HG02610 (cell line): Measurements from ENCODE around the gene TEX14.
A peak's percentile ranks its signal among the peaks of the same experiment; 100 is the strongest.

ENCODE experiments used
- ATAC-seq: cut with Tn5 transposase; IDR thresholded peaks from one replicate; pipeline ENCODE4 v1.9.1; 2021; ENCODE audit warnings: mild to moderate bottlenecking, moderate library complexity; ENCODE audit not compliant: unreplicated experiment

TEX14 gene, protein sequence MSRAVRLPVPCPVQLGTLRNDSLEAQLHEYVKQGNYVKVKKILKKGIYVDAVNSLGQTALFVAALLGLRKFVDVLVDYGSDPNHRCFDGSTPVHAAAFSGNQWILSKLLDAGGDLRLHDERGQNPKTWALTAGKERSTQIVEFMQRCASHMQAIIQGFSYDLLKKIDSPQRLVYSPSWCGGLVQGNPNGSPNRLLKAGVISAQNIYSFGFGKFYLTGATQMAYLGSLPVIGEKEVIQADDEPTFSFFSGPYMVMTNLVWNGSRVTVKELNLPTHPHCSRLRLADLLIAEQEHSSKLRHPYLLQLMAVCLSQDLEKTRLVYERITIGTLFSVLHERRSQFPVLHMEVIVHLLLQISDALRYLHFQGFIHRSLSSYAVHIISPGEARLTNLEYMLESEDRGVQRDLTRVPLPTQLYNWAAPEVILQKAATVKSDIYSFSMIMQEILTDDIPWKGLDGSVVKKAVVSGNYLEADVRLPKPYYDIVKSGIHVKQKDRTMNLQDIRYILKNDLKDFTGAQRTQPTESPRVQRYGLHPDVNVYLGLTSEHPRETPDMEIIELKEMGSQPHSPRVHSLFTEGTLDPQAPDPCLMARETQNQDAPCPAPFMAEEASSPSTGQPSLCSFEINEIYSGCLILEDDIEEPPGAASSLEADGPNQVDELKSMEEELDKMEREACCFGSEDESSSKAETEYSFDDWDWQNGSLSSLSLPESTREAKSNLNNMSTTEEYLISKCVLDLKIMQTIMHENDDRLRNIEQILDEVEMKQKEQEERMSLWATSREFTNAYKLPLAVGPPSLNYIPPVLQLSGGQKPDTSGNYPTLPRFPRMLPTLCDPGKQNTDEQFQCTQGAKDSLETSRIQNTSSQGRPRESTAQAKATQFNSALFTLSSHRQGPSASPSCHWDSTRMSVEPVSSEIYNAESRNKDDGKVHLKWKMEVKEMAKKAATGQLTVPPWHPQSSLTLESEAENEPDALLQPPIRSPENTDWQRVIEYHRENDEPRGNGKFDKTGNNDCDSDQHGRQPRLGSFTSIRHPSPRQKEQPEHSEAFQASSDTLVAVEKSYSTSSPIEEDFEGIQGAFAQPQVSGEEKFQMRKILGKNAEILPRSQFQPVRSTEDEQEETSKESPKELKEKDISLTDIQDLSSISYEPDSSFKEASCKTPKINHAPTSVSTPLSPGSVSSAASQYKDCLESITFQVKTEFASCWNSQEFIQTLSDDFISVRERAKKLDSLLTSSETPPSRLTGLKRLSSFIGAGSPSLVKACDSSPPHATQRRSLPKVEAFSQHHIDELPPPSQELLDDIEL (N-terminal part only)

DNA sequence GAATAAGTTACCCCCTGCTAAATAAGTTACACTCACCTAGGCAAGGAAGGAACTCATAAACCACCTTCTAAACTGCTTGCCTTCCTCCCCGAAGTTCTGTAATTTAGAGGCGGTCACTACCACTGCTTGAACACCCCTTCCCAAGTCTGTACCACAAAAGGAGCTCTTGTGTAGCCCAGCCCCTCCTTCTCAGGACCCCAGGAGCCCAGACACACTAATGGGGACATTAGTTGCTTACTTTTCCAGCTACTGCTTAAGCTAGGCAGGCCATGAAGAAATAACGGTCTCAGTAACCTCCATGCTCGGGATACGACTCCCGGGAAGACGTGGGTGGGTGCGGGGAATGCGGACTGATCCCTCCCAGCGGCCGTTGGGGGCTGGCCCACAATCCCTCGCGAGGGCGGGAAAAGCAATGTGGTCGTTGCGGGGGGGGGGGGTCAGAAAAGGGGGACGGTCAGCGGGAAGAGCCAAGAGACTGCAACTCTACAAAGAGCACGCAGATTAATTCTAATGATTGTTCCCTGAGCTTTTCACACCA, at the start of gene TEX14:
TEX14 (minus strand) TSS at position 345 of the 538 bp plus-strand sequence. CDS start 40,044 bp downstream, outside the sequence.
- no peak for ATAC-seq

DNA sequence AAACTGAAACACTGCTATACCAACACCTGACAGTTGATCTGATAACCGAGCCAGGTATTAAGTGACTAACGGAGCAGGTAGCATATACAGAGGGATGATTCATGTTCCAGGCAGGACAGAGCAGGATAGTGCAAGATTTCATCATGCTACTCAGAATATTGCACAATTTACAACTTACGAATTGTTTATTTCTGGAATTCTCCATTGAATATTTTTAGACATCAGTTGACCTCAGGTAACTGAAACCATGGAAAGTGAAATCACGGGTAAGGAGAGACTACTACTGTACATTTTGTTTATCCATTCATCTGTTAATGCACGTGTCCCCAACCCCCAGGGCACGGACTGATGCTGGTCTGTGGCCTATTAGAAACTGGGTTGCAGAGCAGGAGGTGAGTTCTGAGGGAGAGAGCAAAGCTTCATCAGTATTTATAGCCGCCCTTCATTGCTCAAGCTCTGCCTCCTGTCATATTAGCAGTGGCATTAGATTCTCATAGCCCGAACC, 49.3 kb upstream of the TEX14 start:
- no peak for ATAC-seq

DNA sequence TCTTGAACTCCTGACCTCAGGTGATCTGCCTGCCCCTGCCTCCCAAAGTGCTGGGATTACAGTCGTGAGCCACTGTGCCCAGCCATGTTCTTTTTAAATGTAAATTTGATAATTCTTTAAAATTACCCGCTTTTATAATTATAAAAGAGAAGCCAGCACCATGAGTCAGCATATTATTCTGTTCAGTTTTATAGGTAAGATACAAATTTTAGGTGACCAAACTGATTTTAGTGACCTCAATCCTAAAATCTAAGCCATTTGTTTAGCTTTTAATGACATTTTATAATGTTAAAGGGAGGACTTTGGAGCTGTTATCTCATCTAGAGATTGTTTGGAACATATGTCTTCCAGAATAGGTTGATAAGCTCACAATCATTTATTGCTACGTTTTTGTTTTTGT, 43.0 kb upstream of the TEX14 start:
- no peak for ATAC-seq

DNA sequence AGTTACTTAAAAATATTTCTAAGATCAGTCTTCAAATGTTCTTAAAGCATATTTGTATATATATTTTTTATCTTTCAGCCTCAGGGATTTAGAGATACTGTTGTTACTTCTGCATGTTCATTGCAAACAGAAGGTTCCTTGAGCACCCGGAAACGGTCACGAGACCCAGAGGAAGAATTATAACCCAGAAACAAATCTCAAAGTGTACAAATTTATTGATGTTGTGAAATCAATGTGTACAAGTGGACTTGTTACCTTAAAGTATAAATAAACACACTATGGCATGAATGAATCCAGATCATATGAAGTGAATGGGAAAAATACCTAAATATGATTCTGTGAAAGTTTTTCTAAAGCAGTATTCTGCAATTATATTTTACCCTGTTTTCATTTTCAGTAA, 42.2 kb upstream of the TEX14 start:
- ATAC-seq = no peak

DNA sequence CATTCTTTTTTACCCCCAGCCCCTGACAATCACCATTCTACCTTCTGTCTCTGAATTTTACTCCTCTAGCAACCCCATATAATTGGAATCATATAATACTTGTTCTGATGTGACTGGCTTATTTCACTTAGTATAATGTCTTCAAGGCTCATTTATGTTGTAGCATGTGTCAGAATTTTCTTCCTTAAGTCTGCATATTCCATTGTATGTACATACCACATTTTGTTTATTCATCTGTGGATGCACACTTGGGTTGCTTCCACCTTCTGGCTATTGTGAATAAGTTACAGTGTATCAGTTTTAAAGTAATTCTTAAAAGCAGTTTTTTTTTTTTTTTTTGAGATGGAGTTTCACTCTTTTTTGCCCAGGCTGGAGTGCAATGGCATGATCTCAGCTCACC, 39.1 kb upstream of the TEX14 start:
- no peak for ATAC-seq

DNA sequence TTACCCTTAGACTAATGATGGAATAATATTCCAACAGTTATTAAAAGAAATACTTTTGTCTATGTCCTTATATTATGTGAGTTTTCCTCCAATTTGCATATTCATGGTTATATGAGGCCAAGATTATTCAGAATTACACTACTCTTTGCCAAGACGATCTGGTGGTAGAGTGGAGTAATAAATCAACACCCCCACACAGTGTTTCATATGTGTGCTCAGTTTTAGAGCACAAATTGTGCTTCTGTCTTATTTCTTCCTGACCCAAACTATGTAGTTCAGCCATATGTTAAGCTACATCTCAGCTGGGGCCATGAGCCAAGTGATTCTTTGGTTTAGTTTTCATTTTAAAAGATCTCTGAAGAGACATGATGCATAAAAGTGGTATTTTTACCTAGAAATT, 37.0 kb upstream of the TEX14 start:
- ATAC-seq = no peak

DNA sequence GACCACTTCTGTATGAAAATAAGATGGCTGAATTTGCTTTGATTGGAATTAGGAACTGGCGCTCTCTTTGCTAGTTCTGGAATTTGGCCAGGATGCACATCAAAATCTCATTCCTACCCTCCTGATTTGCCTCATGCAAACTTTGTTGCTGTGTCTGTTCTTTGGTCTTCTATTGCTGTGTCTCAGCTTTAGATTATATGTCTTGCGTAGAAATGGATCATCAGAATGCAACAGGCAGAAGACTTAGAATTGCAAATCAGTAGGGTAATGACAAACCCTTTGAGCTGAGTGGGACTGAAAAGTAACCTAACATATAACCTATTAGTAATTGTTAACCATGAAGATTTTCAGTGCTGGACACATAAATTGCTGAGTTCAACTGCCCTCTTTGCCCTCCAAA, 30.9 kb upstream of the TEX14 start:
- ATAC-seq = no peak

DNA sequence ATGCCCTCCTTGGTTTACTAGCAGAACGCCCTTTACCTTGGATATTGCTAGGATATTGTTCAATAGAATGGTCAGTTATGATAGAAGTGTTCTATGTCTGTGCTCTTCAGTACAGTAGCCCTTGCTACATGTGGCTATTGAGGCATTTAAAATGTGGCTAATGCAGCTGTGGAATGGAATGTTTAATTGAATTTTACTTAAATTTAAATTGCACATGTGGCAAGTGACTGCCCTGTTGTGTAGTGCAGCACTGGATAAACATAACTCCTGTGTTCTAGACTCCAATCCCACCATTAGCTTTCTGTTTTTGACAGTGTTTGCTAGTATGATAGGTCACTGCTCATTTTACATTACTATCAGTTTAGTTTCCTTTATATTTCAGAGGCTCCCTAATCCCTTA, 30.4 kb upstream of the TEX14 start:
- ATAC-seq = no peak

DNA sequence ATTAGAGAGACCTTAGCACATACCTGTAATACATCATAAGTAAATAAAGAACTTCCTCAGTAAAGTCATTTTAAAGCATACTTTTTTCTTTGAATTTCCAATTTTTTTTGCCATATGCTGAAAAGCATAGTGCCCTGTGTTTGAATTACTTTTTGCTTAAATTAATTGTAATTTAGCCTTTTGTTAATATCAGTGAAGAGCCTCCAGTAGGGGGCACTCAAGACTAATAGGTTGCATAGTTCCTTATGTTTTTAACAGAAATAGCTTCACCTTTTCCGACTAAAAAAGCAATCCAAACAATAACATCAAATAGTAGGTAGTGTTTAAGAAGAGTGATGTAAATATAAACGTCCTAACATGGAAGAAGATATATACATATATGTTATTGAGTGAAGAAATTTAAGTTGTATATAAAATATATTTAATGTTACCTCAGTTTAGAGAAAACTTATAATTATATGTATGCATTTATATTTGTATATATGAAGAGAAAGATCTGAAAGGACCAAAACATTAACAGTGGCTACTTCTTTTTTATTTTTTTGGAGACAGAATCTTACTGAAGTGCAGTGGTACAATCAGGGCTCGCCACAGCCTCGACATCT, 19.2 kb upstream of the TEX14 start:
- ATAC-seq = no peak

DNA sequence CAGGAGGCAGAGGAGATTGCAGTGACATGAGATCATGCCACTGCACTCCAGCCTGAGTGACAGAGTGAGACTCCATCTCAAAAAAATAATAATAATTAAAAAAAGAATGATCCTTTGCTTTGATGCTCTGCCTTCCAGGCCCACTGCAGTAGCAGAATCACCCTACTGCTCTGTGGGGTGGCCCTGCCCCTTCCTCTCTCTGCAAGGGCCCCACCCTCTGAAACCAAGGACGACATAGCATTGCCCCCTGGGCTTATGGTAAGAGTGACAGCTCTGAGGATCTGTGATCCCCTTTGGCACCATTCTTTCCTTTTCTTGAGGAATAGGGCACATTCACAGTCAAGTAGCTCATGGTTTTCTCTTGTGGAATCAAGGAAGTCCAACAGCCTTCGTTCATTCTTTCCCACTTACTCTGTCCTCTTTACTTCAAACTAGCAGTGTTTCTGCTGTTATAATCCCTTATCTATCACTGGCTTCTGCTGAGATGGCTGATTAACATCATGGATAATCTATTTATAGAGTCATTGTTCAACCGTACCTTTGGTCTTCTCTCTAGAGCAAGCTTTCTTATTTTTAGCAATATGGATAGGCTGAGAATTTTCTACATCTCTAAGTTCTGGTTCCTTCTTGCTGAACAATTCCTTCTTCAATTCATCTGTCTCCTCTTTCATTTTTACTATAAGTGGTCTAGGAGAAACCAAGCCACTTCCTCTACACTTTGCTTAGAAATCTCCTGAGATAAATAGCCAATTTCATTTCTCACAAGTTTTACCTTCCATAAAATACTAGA, 14.7 kb upstream of the TEX14 start:
- peak; percentile 38 for ATAC-seq

DNA sequence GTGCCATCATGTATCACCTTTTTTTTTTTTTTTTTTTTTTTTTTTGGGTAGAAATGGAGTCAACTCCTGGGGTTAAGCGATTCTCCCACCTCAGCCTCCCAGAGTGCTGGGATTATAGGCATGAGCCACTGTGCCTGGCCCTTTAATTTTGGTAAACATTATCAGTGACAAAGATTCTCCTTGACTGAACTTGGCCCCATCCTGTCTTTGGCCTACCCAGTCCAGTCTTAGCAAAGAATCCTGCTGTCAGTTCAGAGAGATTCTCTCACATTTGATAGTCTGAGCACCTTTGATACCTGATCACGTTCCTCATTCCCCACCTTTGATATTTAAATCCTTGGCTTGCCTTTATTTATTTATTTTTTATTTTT, 12.1 kb upstream of the TEX14 start:
- ATAC-seq = no peak

DNA sequence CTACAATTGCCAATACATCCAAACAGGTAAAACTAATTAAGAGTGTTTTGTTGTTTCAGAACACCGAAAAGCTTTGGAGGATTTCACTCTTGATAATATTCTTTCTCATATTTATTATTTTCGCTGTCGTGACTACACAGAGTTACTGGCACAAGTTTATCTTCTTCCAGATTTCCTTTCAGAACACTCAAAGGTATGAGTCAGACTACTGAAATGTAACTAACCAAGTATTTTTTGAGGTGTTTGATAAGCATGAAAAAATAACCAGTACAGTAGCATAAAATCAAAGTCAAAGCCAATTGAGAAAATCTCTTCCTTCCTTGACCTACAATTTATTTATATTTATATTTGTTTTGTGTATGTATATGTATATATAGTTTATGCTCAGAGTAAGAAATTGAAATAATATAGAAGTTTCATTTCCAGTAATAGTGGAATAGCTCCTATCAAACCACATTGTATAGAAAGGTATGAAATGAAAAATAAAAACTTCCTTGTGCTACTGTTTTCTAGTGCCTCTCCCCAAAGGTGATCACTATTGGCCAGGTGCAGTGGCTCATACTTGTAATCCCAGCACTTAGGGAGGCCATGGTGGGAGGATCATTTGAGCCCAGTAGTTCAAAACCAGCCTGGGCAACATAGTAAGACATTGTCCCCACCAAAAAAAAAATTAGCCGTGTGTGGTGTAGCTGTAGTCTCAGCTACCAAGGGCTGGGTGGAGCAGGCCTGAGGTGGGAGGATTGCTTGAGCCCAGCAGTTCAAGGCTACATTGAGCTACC, 11.5 kb upstream of the TEX14 start:
- no peak for ATAC-seq

DNA sequence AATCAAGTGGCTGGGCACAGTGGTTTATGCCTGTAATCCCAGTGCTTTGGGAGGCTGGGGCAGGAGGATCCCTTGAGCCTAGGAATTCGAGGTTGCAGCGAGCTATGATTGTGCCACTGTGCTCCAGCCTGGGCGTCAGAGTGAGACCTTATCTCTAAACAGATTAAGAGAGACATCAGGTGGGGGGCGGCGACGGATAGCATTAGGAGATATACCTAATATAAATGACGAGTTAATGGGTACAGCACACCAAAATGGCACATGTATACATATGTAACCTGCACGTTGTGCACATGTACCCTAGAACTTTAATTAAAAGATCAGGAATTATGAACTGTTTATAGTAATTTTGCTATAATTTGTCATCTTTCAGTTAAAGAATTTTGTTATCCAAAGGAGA, 10.9 kb upstream of the TEX14 start:
- ATAC-seq = no peak

DNA sequence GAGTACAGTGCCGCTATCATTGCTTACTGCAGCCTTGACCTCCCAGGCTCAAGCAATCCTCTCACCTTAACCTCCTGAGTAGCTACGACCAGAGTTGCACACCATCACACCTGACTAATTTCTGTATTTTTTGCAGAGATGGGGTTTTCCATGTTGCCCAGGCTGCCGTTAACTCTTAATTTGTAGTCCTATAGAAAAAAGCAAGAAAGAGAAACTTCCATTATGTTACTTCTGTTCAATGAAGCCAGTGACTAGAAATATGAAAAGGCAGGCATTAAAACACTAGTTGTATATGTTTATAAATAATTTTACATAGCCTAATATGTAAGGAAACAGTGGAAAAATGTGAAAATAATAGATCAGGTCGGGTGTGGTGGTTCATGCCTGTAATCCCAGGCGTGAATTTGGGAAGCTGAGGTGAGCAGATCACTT, 10.2 kb upstream of the TEX14 start:
- ATAC-seq = peak; percentile 63

DNA sequence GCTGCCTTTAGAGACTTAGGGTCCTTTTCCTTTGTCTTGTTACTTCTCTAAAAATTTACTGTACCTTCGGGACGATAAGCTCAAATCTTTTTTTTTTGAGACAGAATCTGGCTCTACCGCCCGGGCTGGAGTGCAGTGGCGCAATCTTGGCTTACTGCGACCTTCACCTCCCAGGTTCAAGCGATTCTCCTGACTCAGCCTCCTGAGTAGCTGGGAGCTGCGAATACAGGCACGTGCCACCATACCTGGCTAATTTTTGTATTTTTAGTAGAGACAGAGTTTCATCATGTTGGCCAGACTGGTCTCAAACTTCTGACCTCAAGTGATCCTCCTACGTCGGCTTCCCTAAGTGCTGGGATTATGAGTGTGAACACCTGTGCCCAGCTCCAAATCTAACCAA, 7.9 kb upstream of the TEX14 start:
- no peak for ATAC-seq

DNA sequence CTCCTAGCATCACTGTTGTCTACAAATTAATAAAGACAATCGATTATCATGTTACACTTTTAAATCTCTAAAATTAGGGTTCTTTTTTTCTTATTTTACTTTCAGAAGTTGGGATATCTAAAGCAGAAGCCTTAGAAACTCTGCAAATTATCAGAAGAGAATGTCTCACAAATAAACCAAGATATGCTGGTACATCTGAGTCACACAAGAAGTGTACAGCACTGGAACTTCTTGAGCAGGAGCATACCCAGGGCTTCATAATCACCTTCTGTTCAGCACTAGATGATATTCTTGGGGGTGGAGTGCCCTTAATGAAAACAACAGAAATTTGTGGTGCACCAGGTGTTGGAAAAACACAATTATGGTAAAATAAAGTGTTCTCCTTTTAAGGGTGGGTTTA, 3.0 kb upstream of the TEX14 start:
- ATAC-seq = no peak

DNA sequence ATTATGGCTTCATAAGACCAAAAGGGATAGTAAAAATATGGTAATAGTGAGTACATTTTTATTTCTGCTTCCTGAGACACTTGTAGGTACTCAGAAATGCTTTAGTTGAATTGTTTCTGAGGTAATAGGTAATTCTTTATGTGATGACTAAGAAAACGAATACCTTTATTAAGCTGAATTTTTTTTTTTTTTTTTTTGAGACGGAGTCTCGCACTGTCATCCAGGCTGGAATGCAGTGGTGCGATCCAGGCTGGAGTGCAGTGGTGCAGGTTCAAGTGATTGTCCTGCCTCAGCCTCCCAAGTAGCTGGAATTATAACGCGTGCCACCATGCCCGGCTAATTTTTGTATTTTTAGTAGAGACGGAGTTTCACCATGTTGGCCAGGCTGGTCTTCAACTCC, 2.5 kb upstream of the TEX14 start:
- no peak for ATAC-seq

DNA sequence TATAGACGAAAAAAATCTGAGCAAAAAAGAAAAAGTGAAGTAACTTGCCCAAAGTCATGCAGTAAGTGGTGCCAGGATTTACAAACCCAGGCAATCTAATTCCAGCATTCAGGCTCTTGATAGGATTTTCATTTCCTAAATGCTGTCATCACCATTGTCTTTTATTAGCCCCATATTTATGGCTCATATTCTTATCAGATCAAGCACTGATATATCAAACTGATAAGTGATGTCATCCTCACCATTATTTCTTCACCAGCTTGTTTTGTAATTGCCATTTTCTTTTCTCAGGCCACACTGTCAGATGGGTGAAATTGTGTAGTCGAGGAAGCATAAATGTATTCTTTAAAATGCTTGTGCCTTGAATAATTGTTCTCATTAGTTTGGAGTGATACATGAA, 1.9 kb upstream of the TEX14 start:
- no peak for ATAC-seq

DNA sequence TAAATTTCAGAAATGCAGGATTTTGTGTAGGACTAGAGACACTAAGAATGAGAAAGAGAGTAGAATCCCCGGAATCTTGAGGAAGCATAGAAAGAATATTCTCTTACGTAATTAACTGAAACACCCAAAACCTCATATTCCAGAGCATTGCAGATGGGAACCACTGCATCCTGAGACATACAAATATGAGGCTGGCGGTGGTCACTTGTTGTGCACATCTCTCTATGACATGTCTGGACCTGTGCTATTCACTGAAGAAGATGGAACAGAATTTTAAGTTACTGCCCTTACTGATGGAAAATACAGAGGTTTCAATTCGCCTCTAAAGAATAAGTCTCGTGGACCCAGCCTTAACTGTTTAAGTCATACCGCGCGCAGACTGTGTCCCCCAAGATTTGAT, 1.4 kb upstream of the TEX14 start:
- ATAC-seq = no peak
